ENCODE measurements around the gene CAPN1. TPM values are rescaled to one million over a fixed set of nuclear protein-coding genes. Genes with fewer than 3 reads are reported as not detected.

Gene CAPN1
- total RNA-seq, 1 experiment from 2014 or later = 111 TPM

DNA sequence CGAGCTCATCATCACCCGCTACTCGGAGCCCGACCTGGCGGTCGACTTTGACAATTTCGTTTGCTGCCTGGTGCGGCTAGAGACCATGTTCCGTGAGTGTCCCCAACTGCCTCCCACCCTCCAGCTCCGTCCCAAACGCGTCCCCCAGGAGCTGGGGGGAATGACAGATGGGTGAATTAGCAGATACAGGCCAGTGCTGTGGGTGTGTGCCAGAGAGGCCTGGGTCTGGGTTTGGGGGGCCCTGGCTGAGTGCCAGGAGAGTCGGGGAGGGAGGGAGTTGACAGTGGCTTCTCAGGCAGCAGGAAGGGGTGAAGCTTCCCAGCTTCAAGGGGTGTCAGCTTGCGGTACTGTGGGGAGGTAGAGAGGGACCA lies 28.6 kb downstream of the CAPN1 start:
- no peak for DNase-seq (ENCODE audit: unreplicated experiment)
- no peak overlapping the region for H3K4me3 Mint-ChIP-seq (ENCODE audit: unreplicated experiment)
- H3K4me1 Mint-ChIP-seq (ENCODE audit: insufficient read depth, unreplicated experiment) = peaks cover under 1% of the 10 kb centered on the region
- peaks cover 1% of the 10 kb centered on the region for H3K9me3 Mint-ChIP-seq (ENCODE audit: unreplicated experiment)
- TF ChIP-seq, protein P1, sequence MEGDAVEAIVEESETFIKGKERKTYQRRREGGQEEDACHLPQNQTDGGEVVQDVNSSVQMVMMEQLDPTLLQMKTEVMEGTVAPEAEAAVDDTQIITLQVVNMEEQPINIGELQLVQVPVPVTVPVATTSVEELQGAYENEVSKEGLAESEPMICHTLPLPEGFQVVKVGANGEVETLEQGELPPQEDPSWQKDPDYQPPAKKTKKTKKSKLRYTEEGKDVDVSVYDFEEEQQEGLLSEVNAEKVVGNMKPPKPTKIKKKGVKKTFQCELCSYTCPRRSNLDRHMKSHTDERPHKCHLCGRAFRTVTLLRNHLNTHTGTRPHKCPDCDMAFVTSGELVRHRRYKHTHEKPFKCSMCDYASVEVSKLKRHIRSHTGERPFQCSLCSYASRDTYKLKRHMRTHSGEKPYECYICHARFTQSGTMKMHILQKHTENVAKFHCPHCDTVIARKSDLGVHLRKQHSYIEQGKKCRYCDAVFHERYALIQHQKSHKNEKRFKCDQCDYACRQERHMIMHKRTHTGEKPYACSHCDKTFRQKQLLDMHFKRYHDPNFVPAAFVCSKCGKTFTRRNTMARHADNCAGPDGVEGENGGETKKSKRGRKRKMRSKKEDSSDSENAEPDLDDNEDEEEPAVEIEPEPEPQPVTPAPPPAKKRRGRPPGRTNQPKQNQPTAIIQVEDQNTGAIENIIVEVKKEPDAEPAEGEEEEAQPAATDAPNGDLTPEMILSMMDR (IDR thresholded peaks at IDR 0.05; ENCODE audit: unreplicated experiment) = no peak
- no TSS peak for BruUV-seq (replicated peaks)
- H3K27me3 Mint-ChIP-seq (ENCODE audit: insufficient read depth, unreplicated experiment) = no peaks in the 10 kb centered on the region
- ChIA-PET POLR2A (interaction anchor here (1.0 to 1.3 kb wide), 2 partner anchors 14 to 48 kb away, joined by 3 read pairs; no protein-coding TSS in a partner anchor), CTCF (interaction anchor here (1.4 kb wide), 1 partner anchor 10 kb away, joined by 3 read pairs; no protein-coding TSS in a partner anchor)
- peaks cover 55% of the 10 kb centered on the region for H3K36me3 Mint-ChIP-seq (ENCODE audit: insufficient read depth, unreplicated experiment)
- H3K27ac Mint-ChIP-seq (ENCODE audit: low read depth, unreplicated experiment) = no peak overlapping the region
- intact Hi-C loops (cut with micrococcal nuclease) = no loop called here

GRCh38 chr11:65210748-65211147 lies 29.0 kb downstream of the CAPN1 start:
- TF ChIP-seq, protein P1 (IDR thresholded peaks at IDR 0.05; ENCODE audit: unreplicated experiment) = no peak
- no TSS peak for BruUV-seq (replicated peaks)
- ChIA-PET POLR2A (interaction anchor here (1.0 to 1.3 kb wide), 2 partner anchors 14 to 48 kb away, joined by 3 read pairs; no protein-coding TSS in a partner anchor), CTCF (interaction anchor here (1.3 kb wide), 1 partner anchor 15 kb away, joined by 5 read pairs; no protein-coding TSS in a partner anchor)
- no peaks in the 10 kb centered on the region for H3K27me3 Mint-ChIP-seq (ENCODE audit: insufficient read depth, unreplicated experiment)
- H3K4me3 Mint-ChIP-seq (ENCODE audit: unreplicated experiment) = no peak overlapping the region
- H3K9me3 Mint-ChIP-seq (ENCODE audit: unreplicated experiment) = peaks cover 5% of the 10 kb centered on the region
- DNase-seq (ENCODE audit: unreplicated experiment) = no peak
- intact Hi-C loops (cut with micrococcal nuclease) = no loop called here
- no peak overlapping the region for H3K27ac Mint-ChIP-seq (ENCODE audit: low read depth, unreplicated experiment)
- H3K36me3 Mint-ChIP-seq (ENCODE audit: insufficient read depth, unreplicated experiment) = peaks cover 51% of the 10 kb centered on the region
- H3K4me1 Mint-ChIP-seq (ENCODE audit: insufficient read depth, unreplicated experiment) = peaks cover 5% of the 10 kb centered on the region

DNA sequence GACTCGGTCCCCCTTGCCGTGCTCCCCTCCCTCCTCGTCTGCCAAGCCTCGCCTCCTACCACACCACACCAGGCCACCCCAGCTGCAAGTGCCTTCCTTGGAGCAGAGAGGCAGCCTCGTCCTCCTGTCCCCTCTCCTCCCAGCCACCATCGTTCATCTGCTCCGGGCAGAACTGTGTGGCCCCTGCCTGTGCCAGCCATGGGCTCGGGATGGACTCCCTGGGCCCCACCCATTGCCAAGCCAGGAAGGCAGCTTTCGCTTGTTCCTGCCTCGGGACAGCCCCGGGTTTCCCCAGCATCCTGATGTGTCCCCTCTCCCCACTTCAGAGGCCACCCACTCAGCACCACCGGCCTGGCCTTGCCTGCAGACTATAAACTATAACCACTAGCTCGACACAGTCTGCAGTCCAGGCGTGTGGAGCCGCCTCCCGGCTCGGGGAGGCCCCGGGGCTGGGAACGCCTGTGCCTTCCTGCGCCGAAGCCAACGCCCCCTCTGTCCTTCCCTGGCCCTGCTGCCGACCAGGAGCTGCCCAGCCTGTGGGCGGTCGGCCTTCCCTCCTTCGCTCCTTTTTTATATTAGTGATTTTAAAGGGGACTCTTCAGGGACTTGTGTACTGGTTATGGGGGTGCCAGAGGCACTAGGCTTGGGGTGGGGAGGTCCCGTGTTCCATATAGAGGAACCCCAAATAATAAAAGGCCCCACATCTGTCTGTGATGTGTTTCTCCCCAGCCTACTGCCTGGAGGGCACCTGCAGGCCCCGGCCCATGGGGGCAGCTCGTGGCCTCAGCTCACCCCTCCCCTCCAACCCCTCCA lies 29.8 kb downstream of the CAPN1 start:
- peaks cover 43% of the 10 kb centered on the region for H3K36me3 Mint-ChIP-seq (ENCODE audit: insufficient read depth, unreplicated experiment)
- H3K27me3 Mint-ChIP-seq (ENCODE audit: insufficient read depth, unreplicated experiment) = no peaks in the 10 kb centered on the region

More for the DNA sequence above, 29.8 kb downstream of the CAPN1 start:
- CTCF ChIA-PET = interaction anchor here (0.9 to 1.3 kb wide), 3 partner anchors 13 to 18 kb away, joined by 3 to 5 read pairs (median 3); no protein-coding TSS in a partner anchor
- intact Hi-C loops (cut with micrococcal nuclease) = no loop called here
- POLR2A ChIA-PET = interaction anchor here (0.6 to 0.9 kb wide), 2 partner anchors 9 to 59 kb away, joined by 3 to 4 read pairs; no protein-coding TSS in a partner anchor
- TF ChIP-seq, protein P1 (IDR thresholded peaks at IDR 0.05; ENCODE audit: unreplicated experiment) = no peak
- no peak for DNase-seq (ENCODE audit: unreplicated experiment)
- no peak overlapping the region for H3K4me3 Mint-ChIP-seq (ENCODE audit: unreplicated experiment)
- TSS peak; percentile 76 for BruUV-seq (replicated peaks)
- no peak overlapping the region for H3K27ac Mint-ChIP-seq (ENCODE audit: low read depth, unreplicated experiment)
- peaks cover 6% of the 10 kb centered on the region for H3K4me1 Mint-ChIP-seq (ENCODE audit: insufficient read depth, unreplicated experiment)
- H3K9me3 Mint-ChIP-seq (ENCODE audit: unreplicated experiment) = peaks cover 8% of the 10 kb centered on the region

Data from MCF 10A (cell line).